Muscle layer of duodenum (tissue), 2 donors: Measurements from ENCODE around the gene FYB1.

Source experiments
- H3K27ac ChIP-seq: one replicate; pipeline ENCODE4 v1.7.0; 2013; ENCODE audit warnings: mild to moderate bottlenecking, low read length
- H3K27me3 ChIP-seq: one replicate; pipeline ENCODE4 v1.7.0; 2013; ENCODE audit warnings: low read depth, mild to moderate bottlenecking, control low read depth, low read length
- H3K36me3 ChIP-seq, 2 donors: one replicate each; pipeline ENCODE4 v1.7.0; 2013; ENCODE audit warnings: low read length in 2 of 2, control low read depth in 1 of 2, mild to moderate bottlenecking in 1 of 2; ENCODE audit not compliant: insufficient read depth in 2 of 2, control insufficient read depth in 1 of 2
- H3K4me1 ChIP-seq, 2 donors: one replicate each; pipeline ENCODE4 v1.7.0; 2013; ENCODE audit warnings: low read length in 2 of 2, mild to moderate bottlenecking in 2 of 2, control low read depth in 1 of 2, moderate library complexity in 1 of 2; ENCODE audit not compliant: insufficient read depth in 2 of 2, control insufficient read depth in 1 of 2
- H3K4me3 ChIP-seq, 2 donors: one replicate each; pipeline ENCODE4 v1.7.0; 2013; ENCODE audit warnings: low read length in 2 of 2, low read depth in 1 of 2, mild to moderate bottlenecking in 1 of 2
- H3K9me3 ChIP-seq, 2 donors: one replicate each; pipeline ENCODE4 v1.7.0; 2013; ENCODE audit warnings: low read length in 2 of 2, control low read depth in 1 of 2, mild to moderate bottlenecking in 1 of 2; ENCODE audit not compliant: control insufficient read depth in 1 of 2
- donor health status: healthy.

Gene FYB1

DNA sequence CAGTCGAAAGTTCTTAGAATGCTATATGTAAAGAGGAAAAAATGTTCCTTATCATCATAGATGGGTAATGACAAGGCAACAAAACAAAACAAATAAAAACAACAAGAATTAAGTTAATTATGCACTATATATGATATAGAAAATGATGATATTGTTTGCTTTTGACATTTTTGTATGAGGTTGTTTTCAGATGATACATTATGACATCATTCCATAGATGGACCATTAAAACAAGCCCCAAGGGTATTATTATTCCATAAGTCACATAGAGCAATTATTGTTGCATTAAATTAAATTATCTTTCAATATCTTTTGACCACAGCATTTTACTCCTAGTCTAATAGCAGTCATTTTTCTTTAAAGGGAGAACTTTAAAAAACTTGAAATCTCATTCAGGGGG is 88.6 kb downstream of the FYB1 start:
- H3K27me3 ChIP-seq: no peaks in the 10 kb centered on the region
- no peaks in the 10 kb centered on the region for H3K9me3 ChIP-seq
- H3K36me3 ChIP-seq: no peaks in the 10 kb centered on the region
- no peak overlapping the region for H3K27ac ChIP-seq
- H3K4me1 ChIP-seq: no peaks in the 10 kb centered on the region
- no peak overlapping the region for H3K4me3 ChIP-seq

DNA sequence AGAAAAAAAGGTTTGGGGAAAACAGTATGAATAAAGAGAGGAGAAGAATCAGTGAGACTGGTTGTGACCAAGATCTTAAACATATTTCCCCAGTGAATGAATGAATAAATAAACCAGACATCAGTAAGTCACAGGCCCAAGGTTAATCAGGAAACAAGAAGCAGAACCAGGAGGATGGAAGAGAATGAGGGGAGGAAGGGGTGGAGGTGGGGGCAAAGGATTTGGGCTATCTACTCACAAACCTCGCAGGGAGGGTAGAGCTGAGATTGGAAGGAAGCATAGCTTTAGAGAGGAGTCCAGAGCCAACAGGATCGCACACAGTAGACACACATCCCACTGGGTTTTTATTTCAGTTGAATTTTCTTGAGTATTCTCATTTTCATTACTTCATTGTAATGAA is 97.4 kb downstream of the FYB1 start:
- Histone ChIP-seq H3K27me3 (no peaks in the 10 kb centered on the region), H3K36me3 (no peaks in the 10 kb centered on the region), H3K4me3 (no peak overlapping the region)

DNA sequence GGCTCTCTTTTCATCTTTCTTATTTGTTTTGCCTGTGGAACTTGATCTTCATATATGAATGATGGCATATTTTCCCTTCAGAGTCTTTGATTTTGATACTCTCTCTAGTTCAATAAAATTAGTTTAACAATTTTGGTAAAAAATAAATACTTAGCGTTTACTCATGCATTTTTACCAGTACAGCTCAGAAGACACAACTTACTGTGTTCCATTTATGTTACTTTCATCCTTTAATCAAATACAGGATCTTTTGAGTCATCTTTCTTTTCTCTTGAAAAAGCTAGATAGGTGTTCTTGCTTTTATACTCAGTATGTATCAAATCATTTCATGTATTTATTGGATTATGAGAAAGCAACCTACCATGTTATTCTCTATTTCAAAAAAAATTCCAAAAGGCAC is 98.0 kb downstream of the FYB1 start:
- no peak overlapping the region for H3K4me3 ChIP-seq
- H3K27ac ChIP-seq: no peak overlapping the region
- no peaks in the 10 kb centered on the region for H3K9me3 ChIP-seq
- no peaks in the 10 kb centered on the region for H3K36me3 ChIP-seq
- no peaks in the 10 kb centered on the region for H3K27me3 ChIP-seq
- H3K4me1 ChIP-seq: no peaks in the 10 kb centered on the region

More for the DNA sequence above, 97.4 kb downstream of the FYB1 start:
- Histone ChIP-seq H3K4me1 (no peaks in the 10 kb centered on the region), H3K9me3 (no peaks in the 10 kb centered on the region), H3K27ac (no peak overlapping the region)

DNA sequence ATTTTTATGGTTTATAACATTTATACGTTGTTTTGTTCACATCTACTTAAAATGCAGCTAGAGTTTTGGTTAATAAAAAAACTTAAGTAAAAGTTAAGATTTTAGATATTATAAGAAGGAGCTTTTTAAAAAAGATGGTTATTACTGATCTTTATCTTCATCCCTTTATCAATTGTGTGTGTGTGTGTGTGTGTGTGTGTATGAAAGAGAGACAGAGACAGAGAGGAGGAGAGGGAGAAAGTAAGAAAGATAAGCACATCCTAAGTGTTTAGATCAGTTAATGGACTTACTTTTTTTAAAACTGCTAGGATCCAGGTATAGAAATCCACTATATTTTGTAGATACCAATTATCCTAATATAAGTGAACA is 99.3 kb downstream of the FYB1 start:
- Histone ChIP-seq H3K4me3 (no peak overlapping the region), H3K36me3 (no peaks in the 10 kb centered on the region), H3K4me1 (no peaks in the 10 kb centered on the region), H3K27ac (no peak overlapping the region), H3K27me3 (no peaks in the 10 kb centered on the region), H3K9me3 (no peaks in the 10 kb centered on the region)

DNA sequence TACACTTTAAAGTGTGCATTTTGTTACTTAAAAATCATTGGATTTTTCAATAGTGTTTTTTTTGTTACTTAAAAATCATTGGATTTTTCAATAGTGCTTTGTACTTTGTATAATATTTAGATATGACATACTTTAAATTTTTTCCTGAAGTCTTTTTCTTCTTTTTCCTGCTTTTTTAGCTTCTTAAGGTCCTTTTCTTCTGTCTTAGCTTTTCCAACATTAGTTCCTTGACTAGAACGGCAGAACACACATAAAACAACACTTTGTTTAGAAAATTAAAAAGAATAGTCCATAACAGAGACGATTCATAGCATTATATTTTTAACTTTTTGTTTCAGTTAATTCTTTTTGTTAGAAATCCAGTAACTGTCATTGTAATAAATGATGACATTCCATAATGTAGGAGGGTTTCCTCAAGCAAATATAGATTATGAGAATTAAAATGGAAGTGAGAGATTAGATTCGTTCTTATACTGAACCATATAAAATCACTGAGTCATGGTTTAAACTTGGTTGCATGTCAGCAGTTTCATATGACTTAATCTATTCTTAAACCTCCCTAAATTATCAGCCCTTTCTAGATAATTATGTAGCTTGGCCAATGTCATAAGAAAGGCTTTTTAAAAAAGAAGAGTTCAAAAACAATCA is 99.8 kb downstream of the FYB1 start:
- Histone ChIP-seq H3K27me3 (no peaks in the 10 kb centered on the region), H3K4me3 (no peak overlapping the region), H3K4me1 (no peaks in the 10 kb centered on the region), H3K27ac (no peak overlapping the region), H3K9me3 (no peaks in the 10 kb centered on the region), H3K36me3 (no peaks in the 10 kb centered on the region)

DNA sequence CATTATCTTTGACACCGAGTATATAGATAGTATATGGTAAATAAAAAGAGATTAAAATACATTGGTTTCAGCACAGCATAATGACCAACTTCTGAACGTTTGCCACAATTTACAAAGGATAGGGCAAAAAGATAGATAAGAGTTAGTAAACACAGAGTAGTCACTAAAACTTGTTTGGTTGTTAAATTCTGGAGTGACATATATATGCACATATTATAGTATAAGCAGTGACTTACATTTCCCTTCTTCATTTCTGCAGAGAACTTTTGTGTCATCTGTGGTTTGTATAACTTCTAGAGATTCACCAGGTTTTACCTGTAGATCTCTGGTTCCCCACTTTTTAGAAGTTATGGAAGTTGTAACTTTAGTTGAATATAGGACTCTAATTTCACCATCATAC is 100.7 kb downstream of the FYB1 start:
- Histone ChIP-seq H3K36me3 (no peaks in the 10 kb centered on the region), H3K27ac (no peak overlapping the region), H3K27me3 (no peaks in the 10 kb centered on the region), H3K4me1 (no peaks in the 10 kb centered on the region), H3K4me3 (no peak overlapping the region), H3K9me3 (no peaks in the 10 kb centered on the region)

DNA sequence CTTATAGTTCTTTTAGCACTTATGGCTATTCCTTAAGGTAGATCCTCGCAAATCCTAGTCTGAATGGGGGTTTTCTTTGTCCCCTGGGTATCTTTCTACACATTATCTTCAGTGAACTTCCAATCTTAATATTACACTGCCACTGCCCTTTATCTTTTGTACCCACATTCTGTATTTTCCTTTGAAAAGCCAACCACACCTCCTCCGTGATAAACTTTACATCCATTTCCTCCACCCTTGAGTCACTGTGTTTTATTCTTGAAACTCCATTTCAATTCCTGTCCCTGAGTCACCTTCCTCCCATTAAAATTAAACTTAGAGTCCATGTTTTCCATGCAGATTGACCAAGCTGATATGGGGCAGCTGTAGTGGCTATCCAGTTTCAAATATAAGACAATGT is 102.0 kb downstream of the FYB1 start:
- Histone ChIP-seq H3K27me3 (no peaks in the 10 kb centered on the region), H3K4me1 (no peaks in the 10 kb centered on the region), H3K27ac (no peak overlapping the region), H3K4me3 (no peak overlapping the region), H3K9me3 (no peaks in the 10 kb centered on the region), H3K36me3 (no peaks in the 10 kb centered on the region)

DNA sequence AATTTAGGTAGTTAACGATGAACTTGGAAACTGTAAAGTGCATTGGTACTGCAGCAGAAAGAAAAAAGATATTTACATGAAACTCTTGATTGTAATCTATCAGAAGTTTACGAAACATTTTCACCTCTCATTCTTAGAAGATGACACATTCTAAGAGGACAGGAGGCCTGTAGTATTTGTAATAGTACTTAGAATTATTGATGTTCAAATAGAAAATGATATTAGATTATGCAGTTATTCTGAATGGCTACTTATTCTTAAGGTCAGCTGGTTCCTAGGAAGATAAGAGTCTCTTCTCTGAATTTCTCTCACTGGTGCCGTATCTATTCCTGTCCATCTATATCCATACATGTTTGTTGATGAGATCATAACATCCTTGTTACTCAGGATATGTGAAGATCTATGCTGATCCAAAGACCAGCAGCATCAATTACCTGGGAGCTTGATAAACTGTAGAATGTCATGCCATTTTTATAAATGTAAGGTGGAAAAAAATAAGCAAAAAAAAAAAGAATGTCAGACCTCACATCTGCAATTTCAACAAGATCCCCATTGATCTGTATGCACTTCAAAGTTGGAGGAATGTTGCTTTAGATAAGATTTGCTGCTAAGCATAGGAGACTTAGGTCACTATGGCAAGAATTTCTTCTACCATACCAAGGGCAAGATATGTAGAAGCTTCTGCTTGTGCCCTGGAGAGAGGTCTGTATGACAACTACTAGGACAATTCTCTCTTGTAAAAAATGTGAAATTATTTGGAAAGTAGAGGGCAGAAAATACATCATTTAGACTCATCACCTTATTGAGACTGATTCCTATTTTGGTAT is 102.8 kb downstream of the FYB1 start:
- no peaks in the 10 kb centered on the region for H3K4me1 ChIP-seq
- H3K9me3 ChIP-seq: no peaks in the 10 kb centered on the region
- no peaks in the 10 kb centered on the region for H3K27me3 ChIP-seq
- H3K36me3 ChIP-seq: no peaks in the 10 kb centered on the region
- H3K27ac ChIP-seq: no peak overlapping the region
- no peak overlapping the region for H3K4me3 ChIP-seq

DNA sequence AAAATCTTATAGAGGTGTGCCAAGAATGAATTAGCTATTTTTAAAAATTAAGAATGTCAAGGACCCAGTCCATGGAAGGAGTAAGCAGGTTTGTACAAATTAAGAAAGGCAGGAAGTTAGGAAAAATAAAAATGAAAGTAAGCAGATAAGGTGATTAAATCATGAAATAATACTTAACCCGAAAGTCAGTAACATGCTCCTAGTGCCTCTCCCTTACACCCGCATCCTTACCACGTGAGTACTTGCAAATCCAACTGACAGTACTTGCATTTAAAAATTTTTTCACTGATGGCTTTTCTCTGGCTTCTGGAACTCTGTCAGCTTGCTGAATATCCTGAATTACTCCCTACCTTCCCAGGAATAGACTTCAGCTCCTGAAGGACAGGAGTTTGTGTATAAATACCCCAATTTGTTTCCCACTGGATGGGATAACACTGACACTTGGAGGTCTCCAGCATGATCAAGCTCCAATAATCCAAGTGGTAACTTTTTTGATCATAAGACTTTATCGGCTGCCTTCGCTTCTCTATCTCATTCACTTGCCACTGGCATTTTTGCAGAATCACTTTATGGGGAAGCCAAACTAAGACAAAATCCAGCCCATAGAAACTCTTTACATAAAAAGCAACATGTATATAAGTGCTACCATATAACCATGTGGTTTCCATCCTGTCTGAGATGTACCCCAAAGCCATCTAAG is 103.6 kb downstream of the FYB1 start:
- Histone ChIP-seq H3K4me3 (no peak overlapping the region), H3K36me3 (no peaks in the 10 kb centered on the region), H3K9me3 (no peaks in the 10 kb centered on the region), H3K4me1 (no peaks in the 10 kb centered on the region), H3K27me3 (no peaks in the 10 kb centered on the region), H3K27ac (no peak overlapping the region)

DNA sequence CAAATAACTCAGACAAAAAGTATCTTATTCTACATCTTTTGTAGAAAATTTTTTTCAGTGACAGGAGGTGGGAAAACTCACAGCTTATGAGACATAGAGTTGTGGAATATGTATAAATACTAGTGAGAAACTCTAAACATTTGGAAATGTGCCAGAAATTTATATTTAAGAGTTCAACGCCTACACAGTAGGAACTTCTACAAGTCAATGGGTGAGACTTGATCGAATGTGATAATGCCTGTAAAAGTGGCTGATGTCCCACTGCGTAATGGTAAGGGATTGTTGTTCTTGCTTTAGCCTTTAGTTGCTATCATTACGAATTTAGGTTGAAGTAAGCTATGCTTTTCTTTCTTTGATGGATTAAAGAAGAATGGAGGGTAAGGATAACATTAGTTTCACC is 105.2 kb downstream of the FYB1 start:
- Histone ChIP-seq H3K27me3 (no peaks in the 10 kb centered on the region), H3K27ac (no peak overlapping the region), H3K4me1 (no peaks in the 10 kb centered on the region), H3K36me3 (no peaks in the 10 kb centered on the region), H3K4me3 (no peak overlapping the region), H3K9me3 (no peaks in the 10 kb centered on the region)

DNA sequence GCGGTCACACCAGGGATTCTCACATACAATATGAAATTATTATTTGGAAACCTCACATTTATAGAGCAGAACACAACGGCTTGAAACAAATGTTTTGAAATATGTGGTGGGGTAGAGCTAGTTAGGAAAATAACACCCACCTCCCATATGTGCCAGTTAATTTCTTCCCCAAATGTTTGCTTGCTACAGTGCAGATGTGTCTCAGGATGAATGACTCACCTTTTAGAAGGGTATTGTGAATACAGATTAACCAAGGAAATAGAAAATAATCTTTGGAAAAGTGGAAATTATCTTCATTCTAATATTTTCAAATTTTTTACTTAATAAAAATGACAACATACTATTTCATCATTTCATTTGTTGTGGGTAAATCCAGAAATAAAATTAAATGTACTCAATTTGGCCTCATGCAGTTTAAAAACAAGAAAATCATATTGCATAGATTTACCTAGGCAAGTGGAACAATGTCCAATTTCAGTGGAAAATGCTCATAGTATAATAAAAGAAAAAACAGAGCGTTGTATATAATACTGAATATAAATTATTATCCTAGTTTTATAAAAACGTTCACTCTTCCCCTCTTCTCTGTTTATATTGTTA is 105.9 kb downstream of the FYB1 start:
- H3K4me3 ChIP-seq: no peak overlapping the region
- H3K36me3 ChIP-seq: no peaks in the 10 kb centered on the region
- H3K4me1 ChIP-seq: no peaks in the 10 kb centered on the region
- H3K27ac ChIP-seq: no peak overlapping the region
- no peaks in the 10 kb centered on the region for H3K9me3 ChIP-seq
- H3K27me3 ChIP-seq: no peaks in the 10 kb centered on the region
